ENCODE results near the gene GOT1.

GOT1 gene

DNA sequence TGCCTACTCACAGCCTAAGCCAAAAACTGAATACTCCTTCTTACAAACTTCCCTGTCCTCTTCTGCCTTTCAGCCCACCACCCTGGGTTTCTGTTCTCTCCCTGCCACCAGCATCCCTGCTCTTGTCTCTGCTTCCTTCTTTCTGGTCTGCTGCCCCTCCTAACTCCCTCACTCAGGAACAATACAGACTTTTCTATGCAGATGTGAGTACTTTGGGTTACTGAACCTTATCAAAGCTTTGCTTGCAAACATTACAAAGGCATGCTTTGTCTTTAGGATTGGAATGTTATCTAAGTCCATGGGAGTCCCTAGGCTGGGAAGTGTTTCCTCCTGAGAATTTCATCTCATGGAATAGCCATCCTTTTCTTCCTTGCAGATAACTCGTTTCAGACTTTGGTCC, 72.3 kb downstream of the GOT1 start:
- DNase-seq (ENCODE audit: low read depth in 2 of 2) = no peak

DNA sequence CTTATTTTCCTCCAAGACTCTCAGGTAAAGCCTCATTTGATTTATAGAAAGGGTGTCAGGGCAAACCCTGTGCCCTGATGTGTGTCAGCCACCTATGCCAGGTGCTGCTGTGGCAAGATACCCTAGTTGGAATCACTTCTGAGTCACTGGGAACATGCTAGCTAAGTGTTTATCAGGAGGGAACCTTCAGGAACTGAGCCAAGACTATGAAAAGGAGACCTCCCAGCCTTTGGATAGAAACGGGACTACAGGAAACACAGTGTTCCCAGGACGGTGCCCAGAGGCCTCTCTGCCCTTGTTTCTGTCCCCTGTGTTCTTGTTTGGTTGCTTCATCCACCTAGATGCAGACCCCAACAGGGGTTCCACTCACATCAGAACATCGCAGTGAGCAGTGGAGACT, 72.7 kb downstream of the GOT1 start:
- DNase-seq (ENCODE audit: low read depth in 2 of 2) = no peak

GRCh38 chr10:99353182-99353581, 77.2 kb downstream of the GOT1 start:
- DNase-seq (ENCODE audit: low read depth in 2 of 2) = no peak

- no peak for DNase-seq (ENCODE audit: low read depth in 2 of 2)
These were observed 82.8 kb downstream of the GOT1 start for GRCh38 chr10:99347672-99348071.
